ENCODE data around the gene IFT52. TPM values are rescaled to one million over a fixed set of nuclear protein-coding genes. Genes with fewer than 3 reads are reported as not detected.

IFT52 gene
- total RNA-seq, 4 donors from 2014 or later: 1.4 to 83.4 (median 19.9) TPM

DNA sequence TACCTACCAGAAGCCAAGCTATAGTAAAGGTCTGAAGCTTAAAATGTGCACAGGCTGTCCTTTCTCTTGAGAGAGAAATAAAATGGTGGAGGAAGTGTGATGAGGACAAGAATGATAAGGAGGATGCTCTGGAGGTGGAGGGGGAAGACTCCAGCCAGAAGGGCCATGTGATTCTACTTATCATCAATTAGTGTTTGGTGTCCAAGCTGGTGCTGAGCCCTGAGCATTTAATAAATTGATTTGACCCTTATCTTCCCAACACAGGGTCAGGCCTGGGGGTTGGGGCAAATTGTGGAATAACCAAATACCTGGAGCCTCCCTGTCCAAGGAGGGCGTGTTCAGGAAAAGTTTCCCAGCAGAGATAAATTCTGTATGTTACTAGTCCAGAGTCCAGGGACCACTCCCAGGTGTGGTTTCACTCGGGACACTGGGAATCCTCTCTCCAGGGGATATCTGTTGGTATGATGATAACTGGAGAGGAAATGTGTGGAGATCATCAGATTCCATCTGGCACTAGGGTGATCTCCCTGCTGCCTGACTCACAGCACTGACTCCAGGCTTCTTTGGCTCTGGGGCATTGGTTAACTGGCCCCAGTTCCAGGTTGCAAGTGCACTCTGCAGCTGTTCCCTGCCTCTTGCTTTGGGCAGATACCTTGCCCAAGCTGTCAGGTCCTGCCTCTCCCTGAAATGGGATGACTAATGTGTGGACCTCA lies 72.4 kb downstream of the IFT52 start:
- in situ Hi-C loops (cut with MboI; ENCODE audit: low pct_ligation_motif_present in 1 of 4, low pct_unique_long_range_greater_than_20kb in 1 of 4, low sequenced_read_pairs in 3 of 4): no loop called here
- H3K27me3 ChIP-seq: peaks cover 18% of the 10 kb centered on the region
- H3K27ac ChIP-seq: peak overlapping the region in 2 of 4 donors; percentile 3 to 12

DNA sequence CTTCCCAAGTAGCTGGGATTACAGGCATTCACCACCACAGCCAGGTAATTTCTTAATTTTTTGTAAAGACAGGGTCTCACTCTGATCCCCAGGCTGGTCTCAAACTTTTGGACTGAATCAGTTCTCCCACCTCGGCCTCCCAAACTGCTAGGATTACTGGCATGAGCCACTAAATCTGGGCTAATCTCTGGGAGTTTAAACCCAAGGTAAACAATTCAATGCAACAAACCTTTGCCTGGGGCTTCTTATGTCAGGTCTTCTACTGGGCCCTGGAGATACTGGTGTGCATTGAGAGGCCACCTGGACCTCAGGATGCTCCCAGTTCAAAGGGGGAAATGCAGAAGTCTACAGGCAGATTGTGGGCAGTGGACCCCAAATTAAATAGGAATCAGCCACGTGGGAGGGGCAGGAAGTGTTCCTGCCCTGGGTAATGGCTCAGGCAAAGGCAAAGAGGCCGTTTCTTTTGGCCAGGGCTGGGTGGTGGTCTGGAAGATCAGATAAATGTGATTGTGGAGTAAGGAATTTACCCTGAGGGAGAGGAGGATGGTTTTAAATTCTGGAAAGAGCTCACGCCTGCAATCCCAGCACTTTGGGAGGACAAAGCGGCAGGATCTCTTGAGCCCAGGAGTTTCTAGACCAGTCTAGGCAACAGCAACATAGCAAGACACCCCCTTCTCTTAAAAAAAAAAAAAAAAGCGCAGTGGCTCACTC lies 74.9 kb downstream of the IFT52 start:
- peaks cover 31% of the 10 kb centered on the region for H3K27me3 ChIP-seq
- H3K27ac ChIP-seq: no peak overlapping the region
- intact Hi-C loops (cut with DNase I; ENCODE audit: low total_unique reads) (no loop called here), in situ Hi-C loops (cut with MboI; ENCODE audit: low pct_ligation_motif_present in 1 of 4, low pct_unique_long_range_greater_than_20kb in 1 of 4, low sequenced_read_pairs in 3 of 4) (no loop called here)
- H3K36me3 ChIP-seq: no peaks in the 10 kb centered on the region
- TF ChIP-seq, protein P1, sequence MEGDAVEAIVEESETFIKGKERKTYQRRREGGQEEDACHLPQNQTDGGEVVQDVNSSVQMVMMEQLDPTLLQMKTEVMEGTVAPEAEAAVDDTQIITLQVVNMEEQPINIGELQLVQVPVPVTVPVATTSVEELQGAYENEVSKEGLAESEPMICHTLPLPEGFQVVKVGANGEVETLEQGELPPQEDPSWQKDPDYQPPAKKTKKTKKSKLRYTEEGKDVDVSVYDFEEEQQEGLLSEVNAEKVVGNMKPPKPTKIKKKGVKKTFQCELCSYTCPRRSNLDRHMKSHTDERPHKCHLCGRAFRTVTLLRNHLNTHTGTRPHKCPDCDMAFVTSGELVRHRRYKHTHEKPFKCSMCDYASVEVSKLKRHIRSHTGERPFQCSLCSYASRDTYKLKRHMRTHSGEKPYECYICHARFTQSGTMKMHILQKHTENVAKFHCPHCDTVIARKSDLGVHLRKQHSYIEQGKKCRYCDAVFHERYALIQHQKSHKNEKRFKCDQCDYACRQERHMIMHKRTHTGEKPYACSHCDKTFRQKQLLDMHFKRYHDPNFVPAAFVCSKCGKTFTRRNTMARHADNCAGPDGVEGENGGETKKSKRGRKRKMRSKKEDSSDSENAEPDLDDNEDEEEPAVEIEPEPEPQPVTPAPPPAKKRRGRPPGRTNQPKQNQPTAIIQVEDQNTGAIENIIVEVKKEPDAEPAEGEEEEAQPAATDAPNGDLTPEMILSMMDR (IDR thresholded peaks at IDR 0.05): no peak
- TF ChIP-seq EP300 (IDR thresholded peaks at IDR 0.05; ENCODE audit: low read depth) (no peak), POLR2AphosphoS5 (IDR thresholded peaks at IDR 0.05) (no peak), POLR2A (IDR thresholded peaks at IDR 0.05) (no peak)
- H3K9me3 ChIP-seq: no peaks in the 10 kb centered on the region
- no peak for DNase-seq
- 61 to 76% methylated on average over 3 to 6 of the region's 6 CpGs for WGBS, 2 donors (ENCODE audit: low coverage in 1 of 2)
- no peak overlapping the region for H3K4me3 ChIP-seq
- peaks cover 0 to 24% (median 18%) of the 10 kb centered on the region in 4 donors for H3K4me1 ChIP-seq

More for the DNA sequence above, 72.4 kb downstream of the IFT52 start:
- peak; percentile 28 for DNase-seq
- WGBS, 2 donors (ENCODE audit: low coverage in 1 of 2): 39% methylated on average over 2 of the region's 2 CpGs; no CpG with 5 or more reads in 1 of the 2 donors
- intact Hi-C loops (cut with DNase I; ENCODE audit: low total_unique reads): no loop called here
- H3K9me3 ChIP-seq: no peaks in the 10 kb centered on the region
- no peaks in the 10 kb centered on the region for H3K36me3 ChIP-seq
- H3K4me1 ChIP-seq: peaks cover 0 to 26% (median 18%) of the 10 kb centered on the region in 4 donors
- H3K4me3 ChIP-seq: no peak overlapping the region
- TF ChIP-seq EP300 (IDR thresholded peaks at IDR 0.05; ENCODE audit: low read depth) (no peak), POLR2A (IDR thresholded peaks at IDR 0.05) (no peak), POLR2AphosphoS5 (IDR thresholded peaks at IDR 0.05) (no peak)
- TF ChIP-seq, protein P1 (IDR thresholded peaks at IDR 0.05): no peak

DNA sequence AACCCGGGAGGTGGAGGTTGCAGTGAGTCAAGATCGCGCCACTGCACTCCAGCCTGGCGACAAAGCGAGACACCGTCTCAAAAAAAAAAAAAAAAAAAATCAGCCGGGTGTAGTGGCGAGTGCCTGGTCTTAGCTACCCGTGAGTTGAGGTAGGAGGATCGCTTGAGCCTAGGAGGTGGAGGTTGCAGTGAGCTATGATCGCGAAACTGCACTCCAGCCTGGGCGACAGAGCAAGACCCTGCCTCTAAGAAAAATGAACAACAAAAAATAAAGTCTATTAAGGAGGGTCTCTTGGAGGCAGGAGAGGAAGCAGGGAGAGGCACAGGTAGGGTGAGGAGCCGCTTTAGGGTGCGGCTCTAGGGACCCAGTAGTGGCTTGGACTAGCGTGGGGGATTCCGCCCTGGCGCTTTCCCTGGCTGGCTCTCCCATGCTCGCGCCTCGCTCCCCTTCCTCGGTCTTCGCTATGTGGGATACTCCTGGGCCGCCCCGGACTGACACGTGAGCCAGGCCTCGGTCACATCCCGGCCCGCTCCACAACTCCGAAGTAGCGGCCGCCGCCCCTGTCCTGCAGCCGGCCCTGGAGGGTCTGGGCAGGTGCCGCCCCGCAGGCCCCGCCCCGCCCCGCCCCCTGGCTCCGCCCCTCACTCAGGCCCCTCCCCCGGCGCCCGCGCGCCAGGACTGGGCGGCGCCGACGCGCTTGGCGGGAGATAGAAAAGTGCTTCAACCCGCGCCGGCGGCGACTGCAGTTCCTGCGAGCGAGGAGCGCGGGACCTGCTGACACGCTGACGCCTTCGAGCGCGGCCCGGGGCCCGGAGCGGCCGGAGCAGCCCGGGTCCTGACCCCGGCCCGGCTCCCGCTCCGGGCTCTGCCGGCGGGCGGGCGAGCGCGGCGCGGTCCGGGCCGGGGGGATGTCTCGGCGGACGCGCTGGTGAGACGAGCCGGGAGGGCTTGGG lies 75.9 kb downstream of the IFT52 start, which contains the start of gene MYBL2:
Gene MYBL2, plus strand, starts transcription at position 739 of the 953 bp plus-strand sequence. Its CDS starts 170 bp downstream, at position 909.
- H3K4me1 ChIP-seq: peaks cover 0 to 24% (median 18%) of the 10 kb centered on the region in 4 donors
- H3K4me3 ChIP-seq: peak within 1 kb of the TSS; percentile 8 to 53 (median 40)
- in situ Hi-C loops (cut with MboI; ENCODE audit: low pct_ligation_motif_present in 1 of 4, low pct_unique_long_range_greater_than_20kb in 1 of 4, low sequenced_read_pairs in 3 of 4): no loop called here
- 24 to 36% methylated on average over 4 to 23 of the region's 90 CpGs for WGBS, 2 donors (ENCODE audit: low coverage in 1 of 2)
- peak; percentile 67 for DNase-seq
- intact Hi-C loops (cut with DNase I; ENCODE audit: low total_unique reads): no loop called here
- peak within 1 kb of the TSS in 2 of 4 donors; percentile 56 to 63 for H3K27ac ChIP-seq
- TF ChIP-seq POLR2AphosphoS5 (IDR thresholded peaks at IDR 0.05) (peak in 1 of 3 donors; percentile 17), POLR2A (IDR thresholded peaks at IDR 0.05) (no peak)
- no peaks in the 10 kb centered on the region for H3K9me3 ChIP-seq
- no peaks in the 10 kb centered on the region for H3K36me3 ChIP-seq
- H3K27me3 ChIP-seq: peaks cover 31% of the 10 kb centered on the region

DNA sequence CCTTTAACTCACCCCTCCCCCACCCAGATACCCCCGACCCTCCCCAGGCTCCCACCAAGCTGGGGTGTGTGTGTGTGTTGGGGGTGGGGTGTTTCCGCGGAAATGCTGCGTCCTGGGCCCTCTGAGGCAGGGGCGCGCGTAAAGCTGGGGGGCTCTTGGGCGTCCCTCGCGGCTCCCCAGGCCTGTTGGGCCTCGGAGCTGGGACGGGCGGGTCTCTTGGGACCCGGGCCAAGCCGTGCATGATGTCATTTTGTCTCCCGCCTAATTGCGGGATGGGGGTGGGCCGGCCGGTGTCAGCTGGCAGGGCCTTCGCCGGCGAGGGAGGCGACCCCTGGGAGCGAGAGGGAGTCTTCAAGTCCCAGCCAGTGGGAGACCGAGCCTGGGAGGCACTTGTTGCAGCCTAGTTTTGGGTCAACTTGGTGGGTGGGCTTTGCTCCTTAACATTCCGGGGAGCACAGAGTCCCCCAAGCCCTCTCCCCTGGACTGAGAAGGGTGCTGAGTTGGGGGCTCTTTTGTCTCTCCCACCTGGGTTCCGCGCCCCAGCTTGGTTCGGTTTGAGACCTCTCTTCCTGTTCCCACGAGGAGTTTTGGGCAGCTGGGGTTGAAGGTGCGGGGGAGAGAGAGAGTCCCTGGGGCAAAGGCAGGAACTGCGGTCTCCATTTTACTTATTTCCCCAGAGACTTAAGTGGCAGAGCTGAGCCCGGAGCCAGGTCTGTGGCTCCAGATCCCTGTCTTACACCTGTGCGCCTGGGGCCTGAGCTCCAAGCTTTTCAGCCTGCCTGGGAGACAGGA lies 76.8 kb downstream of the IFT52 start:
- no peak overlapping the region for H3K27ac ChIP-seq
- H3K4me1 ChIP-seq: peaks cover 0 to 24% (median 18%) of the 10 kb centered on the region in 4 donors
- TF ChIP-seq, protein P1 (IDR thresholded peaks at IDR 0.05): no peak
- no peak for TF ChIP-seq POLR2AphosphoS5 (IDR thresholded peaks at IDR 0.05)
- TF ChIP-seq EP300 (IDR thresholded peaks at IDR 0.05; ENCODE audit: low read depth): no peak
- no peak for TF ChIP-seq POLR2A (IDR thresholded peaks at IDR 0.05)
- H3K4me3 ChIP-seq: peak overlapping the region in 3 of 4 donors; percentile 39 to 53 (median 42)
- in situ Hi-C loops (cut with MboI; ENCODE audit: low pct_ligation_motif_present in 1 of 4, low pct_unique_long_range_greater_than_20kb in 1 of 4, low sequenced_read_pairs in 3 of 4) (no loop called here), intact Hi-C loops (cut with DNase I; ENCODE audit: low total_unique reads) (no loop called here)
- no peaks in the 10 kb centered on the region for H3K9me3 ChIP-seq
- DNase-seq: no peak
- WGBS, 2 donors (ENCODE audit: low coverage in 1 of 2): 19% methylated on average over 17 of the region's 34 CpGs; no CpG with 5 or more reads in 1 of the 2 donors
- H3K27me3 ChIP-seq: peaks cover 31% of the 10 kb centered on the region
- no peaks in the 10 kb centered on the region for H3K36me3 ChIP-seq
